Astrocyte (in vitro differentiated cells and primary cell): ENCODE results near the gene BCL2L14. TPM values are rescaled to one million over a fixed set of nuclear protein-coding genes. Genes with fewer than 3 reads are reported as not detected.

Source experiments
- DNase-seq: peaks from one replicate; pipeline ENCODE4 v3.0.0-alpha.2; 2010; ENCODE audit warnings: low read depth
- FAIRE-seq: peaks from 2 replicates; lab custom pipeline; 2011; peaks lifted over from hg19 to GRCh38; lab: Jason Lieb, UNC
- H2AFZ ChIP-seq: 2 replicates; pipeline ENCODE4 v1.6.0; 2012; ENCODE audit warnings: low read depth, low read length, inconsistent platforms
- H3K27ac ChIP-seq: 2 replicates; pipeline ENCODE4 v1.5.1; 2011; ENCODE audit warnings: low read depth, low read length, inconsistent platforms
- H3K27me3 ChIP-seq: 2 replicates; pipeline ENCODE4 v1.6.0; 2011; ENCODE audit warnings: low read length, inconsistent platforms; ENCODE audit not compliant: insufficient read depth
- H3K36me3 ChIP-seq: 2 replicates; pipeline ENCODE4 v1.5.1; 2011; ENCODE audit warnings: low read length, inconsistent platforms; ENCODE audit not compliant: insufficient read depth
- H3K4me1 ChIP-seq: 2 replicates; pipeline ENCODE4 v1.5.1; 2011; ENCODE audit warnings: low read length, inconsistent platforms; ENCODE audit not compliant: insufficient read depth
- H3K4me2 ChIP-seq: 2 replicates; pipeline ENCODE4 v1.6.0; 2012; ENCODE audit warnings: low read length, inconsistent platforms
- H3K4me3 ChIP-seq: 2 replicates; pipeline ENCODE4 v1.5.1; 2011; ENCODE audit warnings: low read depth, mild to moderate bottlenecking, low read length, inconsistent platforms; ENCODE audit not compliant: insufficient read depth
- H3K79me2 ChIP-seq: 2 replicates; pipeline ENCODE4 v1.6.0; 2012; ENCODE audit warnings: mild to moderate bottlenecking, low read length, inconsistent platforms; ENCODE audit not compliant: insufficient read depth
- H3K9ac ChIP-seq: 2 replicates; pipeline ENCODE4 v1.6.0; 2012; ENCODE audit warnings: mild to moderate bottlenecking, low read length, inconsistent platforms
- H3K9me3 ChIP-seq: 2 replicates; pipeline ENCODE4 v1.5.1; 2012; ENCODE audit warnings: low read depth, mild to moderate bottlenecking, low read length, inconsistent platforms; ENCODE audit not compliant: insufficient read depth
- H4K20me1 ChIP-seq: 2 replicates; pipeline ENCODE4 v1.6.0; 2012; ENCODE audit warnings: low read length, inconsistent platforms; ENCODE audit not compliant: insufficient read depth
- H3K27ac Mint-ChIP-seq: one replicate; pipeline ENCODE4 v1.8.0; 2021; ENCODE audit warnings: mild to moderate bottlenecking, mixed read lengths; ENCODE audit not compliant: unreplicated experiment
- H3K27me3 Mint-ChIP-seq: one replicate; pipeline ENCODE4 v1.8.0; 2021; ENCODE audit warnings: low read depth, mixed read lengths; ENCODE audit not compliant: unreplicated experiment
- H3K36me3 Mint-ChIP-seq: one replicate; pipeline ENCODE4 v1.8.0; 2021; ENCODE audit warnings: low read depth, mixed read lengths; ENCODE audit not compliant: unreplicated experiment
- H3K4me1 Mint-ChIP-seq: one replicate; pipeline ENCODE4 v1.8.0; 2021; ENCODE audit warnings: low read depth, mixed read lengths; ENCODE audit not compliant: unreplicated experiment
- H3K4me3 Mint-ChIP-seq: one replicate; pipeline ENCODE4 v1.8.0; 2021; ENCODE audit warnings: mild to moderate bottlenecking, moderate library complexity, mixed read lengths; ENCODE audit not compliant: unreplicated experiment
- H3K9me3 Mint-ChIP-seq: one replicate; pipeline ENCODE4 v1.8.0; 2021; ENCODE audit warnings: mild to moderate bottlenecking, mixed read lengths; ENCODE audit not compliant: unreplicated experiment
- EZH2 ChIP-seq: IDR thresholded peaks from 2 replicates; pipeline ENCODE4 v1.6.1; 2012; ENCODE audit warnings: mild to moderate bottlenecking, low read length, inconsistent platforms; ENCODE audit not compliant: insufficient read depth
- total RNA-seq: library from RNA; stranded (reverse); gene quantifications from 2 replicates; pipeline ENCODE4 v1.2.1, GENCODE V29; 2021
- TF ChIP-seq, protein P1 (sequence below): IDR thresholded peaks from 2 replicates; pipeline ENCODE4 v1.5.1; 2011; ENCODE audit warnings: low read depth, mild to moderate bottlenecking, inconsistent platforms, low read length, moderate library complexity; ENCODE audit not compliant: insufficient read depth

The BCL2L14 gene
- total RNA-seq, 1 donor from 2014 or later: not detected

DNA sequence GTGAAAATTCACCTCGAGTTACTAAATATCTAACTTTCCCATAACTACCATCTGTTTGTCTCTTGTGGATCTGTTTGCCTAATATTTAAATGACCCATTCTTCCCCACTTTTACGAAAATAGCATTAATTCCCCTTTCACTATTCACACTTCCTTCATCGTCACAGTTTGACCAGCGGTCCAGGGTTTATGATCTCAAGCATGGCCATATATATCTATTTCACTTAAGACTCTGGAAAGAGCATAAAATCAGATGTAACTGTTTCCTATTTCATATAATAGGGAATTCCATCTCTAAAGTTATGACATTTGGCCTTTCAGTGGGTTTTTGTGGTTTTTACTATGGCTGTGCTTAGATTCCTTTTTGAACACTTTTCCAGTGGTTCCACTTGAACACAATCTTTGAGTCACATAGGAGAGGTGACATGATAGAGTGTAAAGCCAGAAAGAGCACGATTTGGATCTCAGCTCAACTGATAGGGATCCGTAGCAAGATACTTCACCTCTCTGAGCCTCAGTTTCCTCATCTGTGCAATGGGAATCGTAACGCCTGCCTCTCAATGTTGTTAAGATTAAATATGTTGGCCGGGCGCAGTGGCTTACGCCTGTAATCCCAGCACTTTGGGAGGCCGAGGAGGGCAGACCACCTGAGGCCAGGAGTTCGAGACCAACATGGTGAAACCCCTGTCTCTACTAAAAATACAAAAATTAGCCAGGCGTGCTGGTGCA lies 754 bp upstream of the BCL2L14 start:
- Mint-ChIP-seq H3K4me1 (peaks cover 8% of the 10 kb centered on the region), H3K27ac (no peak overlapping the region), H3K4me3 (no peak overlapping the region), H3K27me3 (peaks cover 8% of the 10 kb centered on the region), H3K36me3 (no peaks in the 10 kb centered on the region), H3K9me3 (no peaks in the 10 kb centered on the region)
- DNase-seq (no peak), FAIRE-seq (no peak)
- no peak for TF ChIP-seq EZH2
- TF ChIP-seq, protein P1, sequence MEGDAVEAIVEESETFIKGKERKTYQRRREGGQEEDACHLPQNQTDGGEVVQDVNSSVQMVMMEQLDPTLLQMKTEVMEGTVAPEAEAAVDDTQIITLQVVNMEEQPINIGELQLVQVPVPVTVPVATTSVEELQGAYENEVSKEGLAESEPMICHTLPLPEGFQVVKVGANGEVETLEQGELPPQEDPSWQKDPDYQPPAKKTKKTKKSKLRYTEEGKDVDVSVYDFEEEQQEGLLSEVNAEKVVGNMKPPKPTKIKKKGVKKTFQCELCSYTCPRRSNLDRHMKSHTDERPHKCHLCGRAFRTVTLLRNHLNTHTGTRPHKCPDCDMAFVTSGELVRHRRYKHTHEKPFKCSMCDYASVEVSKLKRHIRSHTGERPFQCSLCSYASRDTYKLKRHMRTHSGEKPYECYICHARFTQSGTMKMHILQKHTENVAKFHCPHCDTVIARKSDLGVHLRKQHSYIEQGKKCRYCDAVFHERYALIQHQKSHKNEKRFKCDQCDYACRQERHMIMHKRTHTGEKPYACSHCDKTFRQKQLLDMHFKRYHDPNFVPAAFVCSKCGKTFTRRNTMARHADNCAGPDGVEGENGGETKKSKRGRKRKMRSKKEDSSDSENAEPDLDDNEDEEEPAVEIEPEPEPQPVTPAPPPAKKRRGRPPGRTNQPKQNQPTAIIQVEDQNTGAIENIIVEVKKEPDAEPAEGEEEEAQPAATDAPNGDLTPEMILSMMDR: no peak
- H3K27ac ChIP-seq: no peak overlapping the region
- no peak overlapping the region for H3K9ac ChIP-seq
- H3K4me3 ChIP-seq: no peak overlapping the region
- H4K20me1 ChIP-seq: no peaks in the 10 kb centered on the region
- no peaks in the 10 kb centered on the region for H3K9me3 ChIP-seq
- H3K4me1 ChIP-seq: no peaks in the 10 kb centered on the region
- H3K27me3 ChIP-seq: peaks cover 10% of the 10 kb centered on the region
- no peak overlapping the region for H2AFZ ChIP-seq
- H3K36me3 ChIP-seq: no peaks in the 10 kb centered on the region
- no peaks in the 10 kb centered on the region for H3K79me2 ChIP-seq
- no peak overlapping the region for H3K4me2 ChIP-seq

DNA sequence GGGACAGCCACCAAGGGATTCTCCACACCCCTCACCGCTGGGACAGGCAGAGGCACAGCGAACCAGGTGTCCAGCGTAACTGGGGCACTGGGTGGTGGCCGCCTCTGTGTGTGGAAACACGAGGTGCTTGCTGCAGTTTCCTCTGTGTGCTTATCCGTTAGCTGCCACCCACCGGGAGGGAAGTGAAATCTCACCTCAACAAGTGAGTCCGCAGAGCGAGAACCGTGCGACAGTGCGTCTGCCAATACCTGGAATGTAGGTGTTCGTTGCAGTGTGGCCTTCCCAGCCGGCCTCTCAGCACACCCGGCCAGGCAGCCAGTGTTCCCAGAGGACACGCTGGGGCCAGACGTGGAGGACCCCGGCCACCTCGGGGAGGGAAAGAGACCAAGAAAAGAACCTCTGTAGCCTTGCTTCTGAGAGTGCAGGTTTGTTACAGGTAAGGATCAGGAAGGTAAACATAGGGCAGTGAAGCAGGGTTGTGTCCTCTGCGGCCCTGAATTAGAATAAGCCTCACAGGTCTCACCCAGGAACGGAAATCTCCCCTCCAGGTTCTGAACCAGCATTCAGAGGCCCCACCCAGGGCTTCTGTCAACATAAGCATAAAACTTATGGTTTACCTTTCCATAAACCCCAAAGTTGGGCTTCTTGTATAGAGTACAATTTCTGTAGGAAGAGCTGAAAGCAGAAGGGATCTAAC lies 1.5 kb downstream of the BCL2L14 start:
- H3K36me3 ChIP-seq: no peaks in the 10 kb centered on the region

More for the DNA sequence above, 1.5 kb downstream of the BCL2L14 start:
- Histone ChIP-seq H3K4me1 (no peaks in the 10 kb centered on the region), H3K4me3 (no peak overlapping the region), H3K9me3 (no peaks in the 10 kb centered on the region), H3K27ac (no peak overlapping the region), H3K4me2 (no peak overlapping the region), H4K20me1 (no peaks in the 10 kb centered on the region), H3K9ac (no peak overlapping the region), H2AFZ (no peak overlapping the region), H3K79me2 (no peaks in the 10 kb centered on the region), H3K27me3 (peaks cover 12% of the 10 kb centered on the region)
- H3K9me3 Mint-ChIP-seq: no peaks in the 10 kb centered on the region
- FAIRE-seq: no peak
- TF ChIP-seq, protein P1: no peak
- TF ChIP-seq EZH2: no peak
- peaks cover 11% of the 10 kb centered on the region for H3K27me3 Mint-ChIP-seq
- no peak for DNase-seq
- H3K36me3 Mint-ChIP-seq: no peaks in the 10 kb centered on the region
- H3K4me1 Mint-ChIP-seq: peaks cover 8% of the 10 kb centered on the region
- H3K27ac Mint-ChIP-seq: no peak overlapping the region
- H3K4me3 Mint-ChIP-seq: no peak overlapping the region
